Limb (tissue), 2 donors: ENCODE measurements around the gene CCRL2.
A peak's percentile ranks its signal among the peaks of the same experiment; 100 is the strongest.
"Not testable (repeated sequence)": the region's sequence is repeated elsewhere in the genome, so short reads cannot be mapped to it uniquely, and the experiment has no call there.

Source experiments
- DNase-seq, 2 donors: peaks; one replicate each; pipeline ENCODE4 v3.0.0-alpha.2; 2016; ENCODE audit errors: extremely low spot score in 2 of 2

Gene CCRL2

GRCh38 chr3:46427916-46428833 lies 21.1 kb downstream of the CCRL2 start:
- no peak for DNase-seq

- DNase-seq: no peak
These were observed 22.2 kb downstream of the CCRL2 start for GRCh38 chr3:46429250-46429649.

DNA sequence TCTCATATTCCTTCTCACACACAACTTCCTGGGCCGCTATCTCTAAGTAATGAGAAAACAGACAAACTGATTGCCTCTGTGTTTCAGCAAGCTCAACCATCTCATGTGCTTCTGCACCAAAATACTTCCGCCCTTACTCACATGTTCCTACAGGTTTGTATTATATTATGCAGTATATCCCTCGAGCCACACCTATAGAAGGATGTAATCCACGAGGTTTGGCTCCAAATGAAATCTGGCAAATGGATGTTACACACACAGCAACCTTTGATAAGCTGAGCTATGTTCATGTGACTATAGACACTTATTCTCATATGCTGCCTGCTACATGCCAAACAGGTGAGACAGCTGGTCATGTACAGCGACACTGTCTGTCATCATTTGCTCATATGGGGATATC lies 22.6 kb downstream of the CCRL2 start:
- no peak for DNase-seq

DNA sequence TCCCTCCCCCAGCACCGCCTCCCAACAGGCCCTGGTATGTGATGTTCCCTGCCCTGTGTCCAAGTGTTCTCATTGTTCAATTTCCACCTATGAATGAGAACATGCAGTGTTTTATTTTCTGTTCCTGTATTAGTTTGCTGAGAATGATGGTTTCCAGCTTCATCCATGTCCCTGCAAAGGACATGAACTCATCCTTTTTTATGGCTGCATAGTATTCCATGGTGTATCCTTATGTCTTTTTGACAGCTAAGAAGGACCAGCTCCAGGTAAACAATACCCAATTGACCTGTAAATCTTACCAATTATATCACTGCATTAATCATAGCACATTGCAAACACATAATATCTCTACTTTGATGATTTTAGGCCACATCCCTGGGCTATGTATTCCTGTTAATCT lies 23.8 kb downstream of the CCRL2 start:
- not testable (repeated sequence) for DNase-seq

DNA sequence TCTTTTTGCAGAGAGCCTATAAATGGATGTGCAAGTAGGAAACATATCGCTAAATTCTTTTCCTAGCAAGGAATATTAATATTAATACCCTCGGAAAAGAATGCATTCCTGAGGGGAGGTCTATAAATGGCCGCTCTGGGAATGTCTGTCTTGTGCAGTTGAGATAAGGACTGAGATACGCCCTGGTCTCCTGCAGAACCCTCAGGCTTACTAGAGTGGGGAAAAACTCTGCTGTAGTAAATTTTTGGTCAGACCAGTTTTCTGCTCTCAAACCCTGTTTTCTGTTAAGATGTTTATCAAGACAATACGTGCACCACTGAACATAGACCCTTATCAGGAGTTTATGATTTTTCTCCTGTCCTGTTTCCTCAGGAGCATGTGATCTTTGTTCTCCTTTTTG lies 24.8 kb downstream of the CCRL2 start:
- DNase-seq: not testable (repeated sequence)

- not testable (repeated sequence) for DNase-seq
These were observed 26.1 kb downstream of the CCRL2 start for GRCh38 chr3:46433118-46433517.

- no peak for DNase-seq
These were observed 26.8 kb downstream of the CCRL2 start for GRCh38 chr3:46433841-46434240.

DNA sequence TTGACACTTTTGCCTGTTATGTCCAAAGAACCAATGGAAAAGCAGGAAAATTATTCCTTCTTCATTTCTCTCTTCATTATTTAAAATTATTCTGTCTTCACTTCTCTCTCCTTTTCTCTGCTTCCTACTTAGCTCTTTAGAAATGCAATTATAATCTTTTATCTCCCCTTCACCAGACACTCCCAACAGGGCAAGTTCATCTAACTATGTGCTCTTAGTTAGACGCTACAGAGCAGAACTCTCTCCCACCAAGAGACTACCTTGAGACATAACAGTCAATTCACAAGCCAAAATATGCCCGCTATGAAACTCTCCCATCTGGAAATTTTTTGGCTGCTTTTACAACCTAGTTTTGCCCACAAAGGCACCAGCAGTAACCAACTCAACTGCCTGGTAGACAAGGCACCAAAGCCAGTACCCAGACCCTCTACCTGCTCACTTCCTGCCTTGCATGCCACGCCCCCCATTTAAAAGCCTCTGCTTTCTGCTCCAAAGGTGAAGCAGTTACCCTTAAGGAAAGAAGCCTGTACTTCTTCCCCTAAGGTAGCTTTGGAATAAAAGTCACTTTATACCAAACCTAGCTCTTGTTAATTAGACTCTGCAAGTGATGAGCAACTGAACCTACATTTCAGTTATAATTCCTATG lies 28.1 kb downstream of the CCRL2 start:
- DNase-seq: no peak

DNA sequence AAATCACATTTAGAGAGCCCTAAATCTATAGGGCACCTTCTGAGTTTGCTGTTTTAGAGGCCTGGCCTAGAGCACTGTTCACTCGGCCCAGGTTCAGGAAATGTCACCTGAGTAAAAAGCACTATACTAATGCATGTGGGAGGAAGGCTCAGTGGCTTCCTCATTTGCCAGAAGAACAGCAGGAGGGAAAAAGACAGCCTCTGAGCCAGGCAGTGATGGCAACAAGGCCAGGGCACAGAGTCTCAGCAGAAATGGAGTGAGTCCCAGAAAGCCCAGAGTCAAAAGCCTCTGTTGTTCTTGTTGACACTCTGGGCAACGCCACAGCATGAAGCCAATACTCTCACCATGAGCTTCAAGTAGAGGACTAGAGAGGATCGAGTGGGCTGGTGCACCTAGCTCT lies 31.8 kb downstream of the CCRL2 start:
- no peak for DNase-seq

DNA sequence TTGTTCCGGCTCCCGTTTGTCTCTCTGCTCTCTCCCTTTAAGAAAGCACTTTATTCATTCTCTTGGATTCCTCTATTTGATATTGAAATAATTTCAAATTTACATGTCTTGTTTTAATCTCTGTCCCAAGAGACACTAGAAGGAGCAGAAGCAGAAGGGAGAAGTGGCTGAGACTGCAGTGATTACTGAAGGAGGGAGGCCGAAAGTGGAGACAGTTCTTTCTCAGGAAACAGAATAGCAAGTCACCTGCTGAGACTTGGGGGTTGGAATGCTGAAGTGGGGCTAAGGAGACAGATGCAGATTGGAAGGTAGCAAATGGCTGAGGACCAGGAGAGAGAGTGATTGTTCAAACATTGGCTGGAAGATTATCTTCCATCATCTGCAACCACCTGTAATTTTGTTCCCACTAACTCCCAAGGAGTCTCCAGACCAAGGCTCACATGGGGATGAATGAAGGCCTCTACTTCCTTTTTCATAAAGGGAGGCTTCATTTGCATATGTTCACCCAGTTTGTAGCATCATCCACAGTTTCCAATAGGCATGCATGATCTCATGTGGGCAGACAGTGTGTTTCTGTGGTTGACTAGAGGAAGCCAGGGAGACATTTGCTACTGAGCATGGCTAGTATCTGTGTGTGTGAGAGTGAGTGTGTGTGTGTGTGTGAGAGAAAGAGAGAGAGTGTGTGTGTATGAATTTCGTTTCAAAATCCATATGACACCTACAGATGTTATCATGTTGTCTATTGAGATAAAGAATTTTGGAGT lies 33.7 kb downstream of the CCRL2 start:
- no peak for DNase-seq

- peak in 1 of 2 donors; percentile 21 for DNase-seq
These were observed 35.8 kb downstream of the CCRL2 start for GRCh38 chr3:46442576-46443530.

- DNase-seq: no peak
These were observed 40.3 kb downstream of the CCRL2 start for GRCh38 chr3:46447228-46447985.

GRCh38 chr3:46448721-46449120 lies 41.7 kb downstream of the CCRL2 start:
- DNase-seq: no peak

DNA sequence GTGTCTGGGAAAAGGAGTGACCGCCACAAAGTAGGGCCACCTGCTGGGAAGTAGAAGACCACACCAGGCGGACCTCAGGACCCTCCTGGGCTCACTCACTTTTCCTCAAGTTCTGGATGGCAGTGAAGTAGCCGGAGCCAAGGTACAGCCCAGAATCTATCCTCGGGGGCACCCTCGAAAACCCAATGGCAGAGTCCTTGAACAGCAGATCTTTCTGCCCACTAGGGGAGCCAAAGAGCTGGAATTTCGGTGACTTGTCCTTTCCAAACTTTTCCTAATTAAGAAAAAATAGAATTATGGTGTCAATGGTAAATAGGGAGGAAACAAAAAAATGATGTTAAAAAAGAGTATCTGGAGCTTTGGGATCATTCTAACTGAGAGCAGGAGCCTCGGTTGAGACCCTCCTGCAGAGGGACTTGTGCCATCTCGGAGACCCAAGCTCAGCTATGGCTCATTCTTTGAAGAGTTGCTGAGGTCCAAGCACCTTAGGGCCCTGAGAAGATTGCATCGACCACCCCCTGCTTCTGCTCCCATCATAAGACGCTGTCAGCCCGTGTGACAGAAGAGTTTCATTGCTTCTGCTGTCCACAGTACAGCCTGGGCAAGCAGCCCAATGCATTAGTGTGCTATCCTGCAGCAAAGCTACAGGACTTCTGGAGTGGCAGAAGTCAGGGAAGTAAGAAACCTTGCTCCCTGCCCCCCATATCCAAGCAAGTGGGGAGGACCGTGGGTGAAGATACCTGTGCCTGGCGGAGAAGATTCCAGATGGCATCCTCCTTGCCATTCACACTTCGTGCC lies 42.9 kb downstream of the CCRL2 start:
- DNase-seq: no peak

DNA sequence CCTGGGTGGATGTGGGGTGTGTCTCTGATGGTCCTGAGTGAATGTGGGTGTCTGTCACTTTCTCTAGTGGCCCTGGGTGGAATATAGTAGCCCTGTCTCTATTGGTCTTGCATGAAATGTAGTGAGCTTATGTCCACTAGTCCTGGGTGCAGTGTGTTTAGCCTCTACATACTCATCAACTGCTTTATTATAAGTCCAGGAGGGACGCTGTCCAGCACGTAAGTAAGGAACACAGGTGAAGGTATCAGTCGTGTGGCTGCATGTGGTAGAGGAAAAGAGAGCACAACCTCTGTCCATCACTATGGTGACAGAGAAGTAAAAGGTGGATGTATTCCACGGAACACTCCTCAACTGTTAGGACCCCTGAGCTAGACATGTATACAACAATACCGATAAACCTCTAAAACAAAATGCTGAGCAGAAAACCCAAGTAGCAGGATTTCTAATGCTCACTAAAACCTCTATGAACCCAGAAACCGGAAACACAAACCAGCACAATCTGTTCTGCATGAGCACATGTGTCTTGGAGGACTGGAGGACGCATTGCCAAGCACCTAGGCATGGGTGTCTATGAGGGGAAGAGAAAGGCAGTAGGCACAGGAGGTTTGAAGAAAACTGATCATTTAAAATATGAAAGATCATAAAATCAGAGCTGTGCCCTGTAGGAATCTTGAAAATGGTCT lies 46.6 kb downstream of the CCRL2 start:
- no peak for DNase-seq

- DNase-seq: no peak
These were observed 47.1 kb downstream of the CCRL2 start for GRCh38 chr3:46454209-46454595.

GRCh38 chr3:46454606-46455005 lies 47.5 kb downstream of the CCRL2 start:
- DNase-seq: no peak

DNA sequence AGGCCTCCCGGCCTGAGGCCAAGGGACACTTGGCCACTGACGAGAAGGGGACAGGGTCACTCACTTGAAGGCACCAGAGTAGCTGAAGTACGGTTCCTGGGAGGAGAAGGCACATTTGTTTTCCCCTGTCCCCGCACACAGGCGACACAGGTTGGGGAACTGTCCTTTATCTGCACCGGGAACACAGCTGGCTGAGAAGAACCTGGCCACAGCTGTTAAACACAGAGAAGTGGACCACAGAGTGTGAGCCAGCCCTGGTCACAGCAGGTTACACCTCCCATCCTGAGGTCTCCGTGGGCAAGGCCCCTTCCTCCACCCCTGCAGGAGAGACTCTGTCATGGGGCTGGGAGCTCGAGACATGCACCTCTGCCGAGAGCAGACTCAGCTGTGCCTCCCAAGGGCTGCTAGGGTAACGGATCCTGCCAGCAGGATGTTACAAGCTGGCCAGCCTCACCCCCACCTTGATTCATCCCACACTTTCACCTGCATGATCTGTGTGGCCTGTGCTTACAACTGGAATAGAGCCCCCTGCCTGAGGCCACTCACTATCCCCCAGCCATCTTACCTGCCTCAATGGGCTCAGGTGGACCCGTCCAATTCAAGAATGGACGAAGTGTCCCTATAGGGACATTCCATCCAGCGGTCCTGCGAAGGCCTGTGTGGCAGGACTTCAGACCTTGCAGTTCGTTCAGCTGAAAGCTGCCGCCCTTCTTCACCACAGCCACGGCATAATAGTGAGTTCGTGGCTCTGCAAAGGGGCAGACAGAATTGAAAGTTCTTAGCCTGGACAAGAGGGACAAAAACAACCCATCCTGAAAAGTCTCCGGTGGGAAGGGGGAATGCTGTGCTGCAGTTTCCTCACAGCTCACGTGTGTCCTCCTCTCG lies 48.4 kb downstream of the CCRL2 start:
- no peak for DNase-seq
